SK-N-SH (cell line): ENCODE measurements around the gene BRAT1.

Experiments used
- ELF1 ChIP-seq: IDR thresholded peaks from 2 replicates; pipeline ENCODE4 v1.4.0; 2012
- EP300 ChIP-seq, 2 experiments: IDR thresholded peaks; 2 replicates each; pipeline versions ENCODE4 v1.4.0 to v1.6.1; 2012; ENCODE audit warnings: borderline replicate concordance in 1 of 2, low read depth in 1 of 2, low read length in 1 of 2
- FOSL2 ChIP-seq: IDR thresholded peaks from 2 replicates; pipeline ENCODE4 v1.4.0; 2012; ENCODE audit warnings: low read depth, mild to moderate bottlenecking, moderate library complexity, borderline replicate concordance
- GABPA ChIP-seq: IDR thresholded peaks from 2 replicates; pipeline ENCODE4 v1.4.0; 2012; ENCODE audit warnings: low read depth, mild to moderate bottlenecking
- NFIC ChIP-seq: IDR thresholded peaks from 2 replicates; pipeline ENCODE4 v1.4.0; 2012; ENCODE audit warnings: borderline replicate concordance
- TF ChIP-seq, protein P1 (sequence below): IDR thresholded peaks from 2 replicates; pipeline ENCODE4 v1.4.0; 2012; ENCODE audit warnings: low read depth
- TF ChIP-seq, protein P2 (sequence below): fragments of 200-600 bp; sonication (generic); IDR thresholded peaks from 2 replicates; pipeline ENCODE4 v1.6.1; 2017; ENCODE audit warnings: antibody characterized with exemption, mild to moderate bottlenecking, moderate library complexity

DNA sequence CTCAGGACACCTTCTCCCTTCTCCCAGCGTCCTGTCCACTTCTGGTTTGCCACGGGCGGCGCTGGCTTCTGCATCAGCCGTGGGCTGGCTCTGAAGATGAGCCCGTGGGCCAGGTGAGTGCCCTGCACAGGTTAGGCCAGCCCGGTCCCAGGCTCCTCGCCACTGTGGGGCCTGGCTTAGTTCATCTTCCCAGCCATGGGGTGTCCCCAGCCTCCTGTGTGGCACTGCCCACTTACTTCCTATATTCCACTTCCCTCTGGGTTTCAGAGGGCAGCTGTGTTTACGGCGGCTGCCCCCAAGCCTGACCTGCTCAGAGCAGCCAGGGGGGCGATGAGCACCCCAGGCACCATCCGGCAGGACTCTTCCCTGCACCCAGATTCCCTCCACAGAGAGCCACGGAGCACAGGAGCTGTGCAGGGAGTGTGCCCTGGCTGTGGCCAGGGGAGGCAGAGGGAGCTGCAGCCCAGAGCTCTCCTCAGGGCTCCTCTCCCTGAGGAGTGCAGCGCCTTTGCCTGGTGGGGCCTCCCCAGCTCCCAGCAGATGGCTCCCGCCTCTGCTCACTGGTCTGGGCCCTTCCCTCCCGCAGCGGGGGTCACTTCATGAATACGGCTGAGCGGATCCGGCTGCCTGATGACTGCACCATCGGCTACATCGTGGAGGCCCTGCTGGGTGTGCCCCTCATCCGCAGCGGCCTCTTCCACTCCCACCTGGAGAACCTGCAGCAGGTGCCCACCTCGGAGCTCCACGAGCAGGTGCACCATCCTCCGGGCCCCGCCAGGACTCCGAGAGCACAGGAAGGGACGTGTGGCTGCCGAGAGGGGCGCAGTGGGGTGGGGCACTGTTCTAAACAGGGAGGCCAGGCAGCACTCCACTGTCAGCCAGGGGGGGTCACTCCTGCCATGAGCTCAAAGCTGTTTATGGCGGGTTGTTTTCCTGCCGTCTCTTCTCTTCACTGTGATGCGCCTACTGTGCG lies 29.4 kb downstream of the BRAT1 start:
- TF ChIP-seq ELF1: no peak
- TF ChIP-seq NFIC: no peak
- no peak for TF ChIP-seq GABPA
- no peak for TF ChIP-seq FOSL2
- TF ChIP-seq, protein P1, sequence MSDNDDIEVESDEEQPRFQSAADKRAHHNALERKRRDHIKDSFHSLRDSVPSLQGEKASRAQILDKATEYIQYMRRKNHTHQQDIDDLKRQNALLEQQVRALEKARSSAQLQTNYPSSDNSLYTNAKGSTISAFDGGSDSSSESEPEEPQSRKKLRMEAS: no peak
- TF ChIP-seq, protein P2, sequence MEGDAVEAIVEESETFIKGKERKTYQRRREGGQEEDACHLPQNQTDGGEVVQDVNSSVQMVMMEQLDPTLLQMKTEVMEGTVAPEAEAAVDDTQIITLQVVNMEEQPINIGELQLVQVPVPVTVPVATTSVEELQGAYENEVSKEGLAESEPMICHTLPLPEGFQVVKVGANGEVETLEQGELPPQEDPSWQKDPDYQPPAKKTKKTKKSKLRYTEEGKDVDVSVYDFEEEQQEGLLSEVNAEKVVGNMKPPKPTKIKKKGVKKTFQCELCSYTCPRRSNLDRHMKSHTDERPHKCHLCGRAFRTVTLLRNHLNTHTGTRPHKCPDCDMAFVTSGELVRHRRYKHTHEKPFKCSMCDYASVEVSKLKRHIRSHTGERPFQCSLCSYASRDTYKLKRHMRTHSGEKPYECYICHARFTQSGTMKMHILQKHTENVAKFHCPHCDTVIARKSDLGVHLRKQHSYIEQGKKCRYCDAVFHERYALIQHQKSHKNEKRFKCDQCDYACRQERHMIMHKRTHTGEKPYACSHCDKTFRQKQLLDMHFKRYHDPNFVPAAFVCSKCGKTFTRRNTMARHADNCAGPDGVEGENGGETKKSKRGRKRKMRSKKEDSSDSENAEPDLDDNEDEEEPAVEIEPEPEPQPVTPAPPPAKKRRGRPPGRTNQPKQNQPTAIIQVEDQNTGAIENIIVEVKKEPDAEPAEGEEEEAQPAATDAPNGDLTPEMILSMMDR: no peak
- no peak for TF ChIP-seq EP300 (IDR thresholded peaks at IDR 0.05; ENCODE audit: borderline replicate concordance in 1 of 2, low read depth in 1 of 2, low read length in 1 of 2)
